Caco-2 (cell line): Measurements from ENCODE around the gene BCL3. TPM values are rescaled to one million over a fixed set of nuclear protein-coding genes. Genes with fewer than 3 reads are reported as not detected.

ENCODE experiments used
- BruUV-seq: library from RNA; stranded (reverse); fragments of 400-500 nt; replicated peaks from 2 replicates; lab custom pipeline; 2021; lab: Mats Ljungman, UMichigan
- CTCF ChIA-PET: fragments of 300-600 bp; sonication (Branson Sonifier 250); formaldehyde crosslinking; loops from one replicate; lab custom pipeline; 2022; ENCODE audit warnings: antibody characterized with exemption; lab: Charles Lee
- POLR2A ChIA-PET: fragments of 300-600 bp; sonication (Branson Sonifier 250); formaldehyde crosslinking; loops from one replicate; lab custom pipeline; 2022; ENCODE audit warnings: antibody characterized with exemption; lab: Charles Lee
- DNase-seq, 2 experiments: peaks; one replicate each; pipeline versions ENCODE4 v3.0.0 to v3.0.0-alpha.2; 2020 to 2022
- H3K27me3 ChIP-seq: replicated peaks from 2 replicates; pipeline ENCODE4 v1.6.0; 2011; ENCODE audit warnings: low read length; ENCODE audit not compliant: control insufficient read depth, insufficient read depth
- H3K36me3 ChIP-seq: 2 replicates; pipeline ENCODE4 v1.5.1; 2011; ENCODE audit warnings: low read length; ENCODE audit not compliant: control insufficient read depth, insufficient read depth
- H3K4me1 ChIP-seq: fragments of 250-450 bp; sonication (Bioruptor Pico); 2 replicates; pipeline ENCODE4 v1.5.1; 2020; ENCODE audit warnings: mild to moderate bottlenecking
- H3K4me3 ChIP-seq: 2 replicates; pipeline ENCODE4 v1.5.1; 2011; ENCODE audit warnings: low read depth, mild to moderate bottlenecking, control low read depth, low read length
- H3K9me3 ChIP-seq: fragments of 250-450 bp; sonication (Bioruptor Pico); 2 replicates; pipeline ENCODE4 v1.5.1; 2020; ENCODE audit warnings: mild to moderate bottlenecking, moderate library complexity
- H3K27ac Mint-ChIP-seq: one replicate; pipeline ENCODE4 v1.8.0; 2022; ENCODE audit warnings: mixed read lengths; ENCODE audit not compliant: unreplicated experiment
- H3K27me3 Mint-ChIP-seq: one replicate; pipeline ENCODE4 v1.8.0; 2022; ENCODE audit warnings: mixed read lengths; ENCODE audit not compliant: insufficient read depth, unreplicated experiment
- H3K36me3 Mint-ChIP-seq: one replicate; pipeline ENCODE4 v1.8.0; 2022; ENCODE audit warnings: mild to moderate bottlenecking, mixed read lengths; ENCODE audit not compliant: insufficient read depth, unreplicated experiment
- H3K4me1 Mint-ChIP-seq: one replicate; pipeline ENCODE4 v1.8.0; 2022; ENCODE audit warnings: low read depth, mixed read lengths; ENCODE audit not compliant: unreplicated experiment
- H3K4me3 Mint-ChIP-seq: one replicate; pipeline ENCODE4 v1.8.0; 2022; ENCODE audit warnings: mild to moderate bottlenecking, moderate library complexity, mixed read lengths; ENCODE audit not compliant: unreplicated experiment
- H3K9me3 Mint-ChIP-seq: one replicate; pipeline ENCODE4 v1.8.0; 2022; ENCODE audit warnings: mixed read lengths; ENCODE audit not compliant: unreplicated experiment
- intact Hi-C: fragments of 100-400 bp; cut with micrococcal nuclease; formaldehyde crosslinking; loops from one replicate; pipeline ENCODE4 v1.10.0; 2022; ENCODE audit not compliant: unreplicated experiment
- total RNA-seq: library from RNA; stranded (reverse); gene quantifications from 2 replicates; pipeline ENCODE4 v1.2.3, GENCODE V29; 2022
- TF ChIP-seq, protein P1 (sequence below), 2 experiments: fragments of 200-600 bp in 1 of 2; IDR thresholded peaks; 1 replicate in 1 of 2; 2 replicates in 1 of 2; pipeline versions ENCODE4 v1.5.1 to v1.8.0; 2011 to 2022; ENCODE audit warnings: antibody characterized with exemption in 1 of 2, control low read depth in 1 of 2, inconsistent platforms in 1 of 2, low read depth in 1 of 2, low read length in 1 of 2, mild to moderate bottlenecking in 1 of 2, moderate library complexity in 1 of 2; ENCODE audit not compliant: insufficient read depth in 1 of 2, severe bottlenecking in 1 of 2, unreplicated experiment in 1 of 2

Gene BCL3
- total RNA-seq, 1 experiment from 2014 or later, result 15.5 TPM

DNA sequence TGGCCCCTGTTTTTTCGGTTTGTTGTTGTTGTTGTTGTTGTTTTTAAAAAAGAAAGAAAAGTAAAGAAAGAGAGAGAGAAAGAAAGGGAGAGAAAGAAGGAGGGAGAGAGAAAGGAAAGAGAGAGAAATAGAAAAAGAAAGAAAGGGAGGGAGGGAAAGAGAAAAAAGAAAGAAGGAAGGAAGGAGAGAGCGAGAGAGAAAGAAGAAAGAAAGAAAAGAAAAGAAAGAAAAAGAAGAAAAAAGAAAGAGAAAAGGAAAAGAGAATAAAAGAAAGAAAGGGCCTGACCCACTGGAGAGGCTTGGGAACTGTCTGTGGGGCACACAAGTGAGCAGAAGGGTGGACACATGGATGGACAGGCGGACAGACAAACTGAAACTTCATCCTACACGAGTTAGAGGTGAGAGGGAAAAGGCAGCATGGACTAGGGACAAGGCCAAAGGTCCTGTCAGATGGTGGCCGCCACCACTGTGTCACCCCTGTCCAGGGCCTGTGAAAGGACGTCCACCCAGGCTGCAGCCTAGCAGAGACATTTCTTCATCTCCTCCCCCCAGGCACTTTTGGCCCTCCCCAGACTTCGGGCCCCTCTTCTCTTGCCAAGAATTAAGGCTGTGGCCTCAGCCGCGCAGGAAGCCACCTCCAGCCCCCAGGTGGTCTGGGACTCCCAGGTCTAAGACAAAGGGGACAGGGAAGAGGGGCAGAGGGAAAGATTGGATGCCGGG lies 51.3 kb downstream of the BCL3 start:
- Histone ChIP-seq H3K4me3 (no peak overlapping the region), H3K36me3 (peaks cover 10% of the 10 kb centered on the region), H3K27me3 (no peaks in the 10 kb centered on the region), H3K9me3 (no peaks in the 10 kb centered on the region), H3K4me1 (peaks cover 6% of the 10 kb centered on the region)
- ChIA-PET POLR2A (interaction anchor here (0.6 kb wide), 1 partner anchor 64 kb away, joined by 4 read pairs; no protein-coding TSS in a partner anchor), CTCF (no interaction called here)
- peaks cover 10% of the 10 kb centered on the region for H3K9me3 Mint-ChIP-seq
- peak overlapping the region; percentile 36 for H3K27ac Mint-ChIP-seq
- H3K27me3 Mint-ChIP-seq, result no peaks in the 10 kb centered on the region
- intact Hi-C loops, result loop anchor here (1.0 kb wide), 2 partner anchors 9 to 45 kb away; no protein-coding TSS in a partner anchor
- H3K36me3 Mint-ChIP-seq, result peaks cover 46% of the 10 kb centered on the region
- H3K4me3 Mint-ChIP-seq, result no peak overlapping the region
- TF ChIP-seq, protein P1, sequence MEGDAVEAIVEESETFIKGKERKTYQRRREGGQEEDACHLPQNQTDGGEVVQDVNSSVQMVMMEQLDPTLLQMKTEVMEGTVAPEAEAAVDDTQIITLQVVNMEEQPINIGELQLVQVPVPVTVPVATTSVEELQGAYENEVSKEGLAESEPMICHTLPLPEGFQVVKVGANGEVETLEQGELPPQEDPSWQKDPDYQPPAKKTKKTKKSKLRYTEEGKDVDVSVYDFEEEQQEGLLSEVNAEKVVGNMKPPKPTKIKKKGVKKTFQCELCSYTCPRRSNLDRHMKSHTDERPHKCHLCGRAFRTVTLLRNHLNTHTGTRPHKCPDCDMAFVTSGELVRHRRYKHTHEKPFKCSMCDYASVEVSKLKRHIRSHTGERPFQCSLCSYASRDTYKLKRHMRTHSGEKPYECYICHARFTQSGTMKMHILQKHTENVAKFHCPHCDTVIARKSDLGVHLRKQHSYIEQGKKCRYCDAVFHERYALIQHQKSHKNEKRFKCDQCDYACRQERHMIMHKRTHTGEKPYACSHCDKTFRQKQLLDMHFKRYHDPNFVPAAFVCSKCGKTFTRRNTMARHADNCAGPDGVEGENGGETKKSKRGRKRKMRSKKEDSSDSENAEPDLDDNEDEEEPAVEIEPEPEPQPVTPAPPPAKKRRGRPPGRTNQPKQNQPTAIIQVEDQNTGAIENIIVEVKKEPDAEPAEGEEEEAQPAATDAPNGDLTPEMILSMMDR (IDR thresholded peaks at IDR 0.05; ENCODE audit: insufficient read depth in 1 of 2, low read depth in 1 of 2, low read length in 1 of 2, severe bottlenecking in 1 of 2, unreplicated experiment in 1 of 2), result no peak
- peaks cover 16% of the 10 kb centered on the region for H3K4me1 Mint-ChIP-seq
- BruUV-seq, result no TSS peak
- DNase-seq, result no peak

DNA sequence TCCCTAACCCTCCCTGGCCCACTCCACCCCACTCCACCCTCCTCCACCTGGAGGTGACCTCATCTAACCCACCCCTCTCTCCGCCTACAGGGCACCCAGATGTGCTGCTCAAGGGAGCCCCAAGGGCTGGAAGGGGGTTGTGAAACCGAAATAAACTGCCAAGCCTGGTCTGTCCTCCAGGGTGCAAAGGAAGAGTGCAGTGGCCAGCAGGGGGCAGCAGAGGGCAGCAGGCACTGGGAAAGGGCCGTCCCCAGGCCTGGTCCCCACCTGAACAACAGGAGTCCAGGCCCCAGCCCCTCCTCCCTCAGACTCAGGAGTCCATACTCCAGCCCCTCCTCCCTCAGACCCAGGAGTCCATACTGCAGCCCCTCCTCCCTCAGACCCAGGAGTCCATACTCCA lies 52.0 kb downstream of the BCL3 start:
- Histone ChIP-seq H3K9me3 (no peaks in the 10 kb centered on the region), H3K27me3 (no peaks in the 10 kb centered on the region), H3K4me3 (no peak overlapping the region), H3K4me1 (peaks cover 6% of the 10 kb centered on the region), H3K36me3 (peaks cover 10% of the 10 kb centered on the region)
- intact Hi-C loops, result loop anchor here (1.0 kb wide), 2 partner anchors 8 to 44 kb away; no protein-coding TSS in a partner anchor
- TF ChIP-seq, protein P1 (IDR thresholded peaks at IDR 0.05; ENCODE audit: insufficient read depth in 1 of 2, low read depth in 1 of 2, low read length in 1 of 2, severe bottlenecking in 1 of 2, unreplicated experiment in 1 of 2), result peak; percentile 98 to 99
- CTCF ChIA-PET, result no interaction called here
- no peak overlapping the region for H3K4me3 Mint-ChIP-seq
- DNase-seq, result peak; percentile 91 to 95
- H3K27ac Mint-ChIP-seq, result no peak overlapping the region
- H3K27me3 Mint-ChIP-seq, result no peaks in the 10 kb centered on the region
- H3K4me1 Mint-ChIP-seq, result peaks cover 16% of the 10 kb centered on the region
- H3K9me3 Mint-ChIP-seq, result peaks cover 10% of the 10 kb centered on the region
- peaks cover 39% of the 10 kb centered on the region for H3K36me3 Mint-ChIP-seq
- no TSS peak for BruUV-seq
- POLR2A ChIA-PET, result no interaction called here

DNA sequence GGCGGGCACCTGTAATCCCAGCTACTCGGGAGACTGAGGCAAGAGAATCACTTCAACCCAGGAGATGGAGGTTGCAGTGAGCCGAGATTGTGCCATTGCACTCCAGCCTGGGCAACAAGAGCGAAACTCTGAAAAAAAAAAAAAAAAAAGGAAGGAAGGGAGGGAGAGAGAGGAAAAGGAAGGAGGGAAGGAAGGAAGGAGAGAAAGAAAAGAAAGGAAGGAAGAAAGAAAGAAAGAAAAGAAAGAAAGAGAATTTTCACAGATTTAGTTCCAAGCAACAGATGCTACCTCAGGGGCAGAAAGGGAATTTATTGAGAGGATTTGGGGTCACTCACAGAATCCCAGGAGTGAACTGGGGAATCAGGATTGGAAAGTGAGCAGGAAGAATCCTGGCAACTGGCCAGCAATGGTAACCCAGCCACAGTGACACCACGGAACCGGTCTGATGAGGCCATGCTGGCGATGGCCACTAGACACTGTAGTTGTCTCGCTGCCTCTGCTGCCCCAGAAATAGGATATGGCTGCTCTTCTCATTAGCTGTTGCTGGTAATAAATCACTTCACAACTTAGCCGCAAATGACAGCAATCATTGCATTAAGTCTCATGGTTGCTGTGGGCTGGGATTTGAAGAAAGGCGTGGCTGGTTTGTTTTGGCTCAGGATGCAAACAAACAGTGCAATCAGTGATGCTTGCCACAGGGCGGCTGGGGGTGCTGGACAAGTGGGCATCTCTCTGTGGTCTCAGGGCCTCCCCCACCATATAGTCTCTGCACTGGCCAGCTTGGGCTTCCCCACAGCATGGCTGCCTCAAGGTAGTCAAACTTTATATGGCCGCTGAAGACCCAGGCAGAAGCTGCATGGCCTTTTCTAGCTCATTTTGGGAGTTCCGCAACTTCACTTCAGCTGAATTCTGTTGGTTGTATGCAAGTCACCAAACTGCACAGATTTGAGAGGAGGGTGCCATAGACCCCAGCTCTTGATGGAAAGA lies 55.2 kb downstream of the BCL3 start:
- Histone ChIP-seq H3K27me3 (no peaks in the 10 kb centered on the region), H3K9me3 (no peaks in the 10 kb centered on the region), H3K4me1 (peaks cover 24% of the 10 kb centered on the region), H3K36me3 (peaks cover 5% of the 10 kb centered on the region), H3K4me3 (no peak overlapping the region)
- ChIA-PET CTCF (interaction anchor here (0.7 to 1.1 kb wide), 2 partner anchors 42 to 80 kb away, joined by 3 read pairs; partner anchors contain the start of gene NECTIN2), POLR2A (interaction anchor here (0.7 kb wide), 1 partner anchor 38 kb away, joined by 6 read pairs; no protein-coding TSS in a partner anchor)
- TF ChIP-seq, protein P1 (IDR thresholded peaks at IDR 0.05; ENCODE audit: insufficient read depth in 1 of 2, low read depth in 1 of 2, low read length in 1 of 2, severe bottlenecking in 1 of 2, unreplicated experiment in 1 of 2), result no peak
- intact Hi-C loops, result no loop called here
- H3K36me3 Mint-ChIP-seq, result peaks cover 38% of the 10 kb centered on the region
- DNase-seq, result no peak
- H3K27ac Mint-ChIP-seq, result no peak overlapping the region
- peaks cover 10% of the 10 kb centered on the region for H3K9me3 Mint-ChIP-seq
- H3K4me1 Mint-ChIP-seq, result peaks cover 35% of the 10 kb centered on the region
- BruUV-seq, result TSS peak; percentile 20
- H3K4me3 Mint-ChIP-seq, result no peak overlapping the region
- no peaks in the 10 kb centered on the region for H3K27me3 Mint-ChIP-seq
